HG02885 (cell line): Measurements from ENCODE around the gene DGKQ.
A peak's percentile ranks its signal among the peaks of the same experiment; 100 is the strongest.
"Not testable (repeated sequence)": the region's sequence is repeated elsewhere in the genome, so short reads cannot be mapped to it uniquely, and the experiment has no call there.

ENCODE experiments used
- ATAC-seq: cut with Tn5 transposase; IDR thresholded peaks from one replicate; pipeline ENCODE4 v1.9.1; 2021; ENCODE audit warnings: mild to moderate bottlenecking; ENCODE audit not compliant: unreplicated experiment, poor library complexity

The DGKQ gene

GRCh38 chr4:982814-983213 lies 9.4 kb upstream of the DGKQ start:
- no peak for ATAC-seq

GRCh38 chr4:982291-982690 lies 8.9 kb upstream of the DGKQ start:
- ATAC-seq, result no peak

GRCh38 chr4:978957-979701 lies 5.8 kb upstream of the DGKQ start:
- no peak for ATAC-seq

- ATAC-seq, result not testable (repeated sequence)
Observed at GRCh38 chr4:976016-976415, 2.6 kb upstream of the DGKQ start.

- no peak for ATAC-seq
Observed at GRCh38 chr4:974668-975067, 1.3 kb upstream of the DGKQ start.

- ATAC-seq, result peak; percentile 44
Observed at GRCh38 chr4:972651-973424, 531 bp downstream of the DGKQ start.

GRCh38 chr4:971666-972500 lies 1.5 kb downstream of the DGKQ start:
- no peak for ATAC-seq

GRCh38 chr4:970854-971520 lies 2.4 kb downstream of the DGKQ start:
- ATAC-seq, result no peak

GRCh38 chr4:970046-970745 lies 3.2 kb downstream of the DGKQ start:
- no peak for ATAC-seq

GRCh38 chr4:968621-969394 lies 4.6 kb downstream of the DGKQ start:
- no peak for ATAC-seq

GRCh38 chr4:968221-968620 lies 5.1 kb downstream of the DGKQ start:
- no peak for ATAC-seq

GRCh38 chr4:967113-968104 lies 6.0 kb downstream of the DGKQ start:
- ATAC-seq, result no peak

GRCh38 chr4:966266-967112 lies 6.9 kb downstream of the DGKQ start:
- ATAC-seq, result no peak

GRCh38 chr4:965766-966134 lies 7.6 kb downstream of the DGKQ start:
- ATAC-seq, result no peak

- ATAC-seq, result no peak
Observed at GRCh38 chr4:965048-965765, 8.2 kb downstream of the DGKQ start.

- ATAC-seq, result no peak
Observed at GRCh38 chr4:964346-965025, 8.9 kb downstream of the DGKQ start.
